GM21619 (cell line): ENCODE results near the gene TMEM59L.

Experiments used
- ATAC-seq: cut with Tn5 transposase; IDR thresholded peaks from one replicate; pipeline ENCODE4 v1.9.1; 2021; ENCODE audit not compliant: unreplicated experiment

The TMEM59L gene

GRCh38 chr19:18656337-18657086, 43.8 kb downstream of the TMEM59L start:
- no peak for ATAC-seq

GRCh38 chr19:18657590-18658365, 45.1 kb downstream of the TMEM59L start:
- no peak for ATAC-seq

- no peak for ATAC-seq
Observed at GRCh38 chr19:18658366-18658855, 45.7 kb downstream of the TMEM59L start.

- ATAC-seq = no peak
Observed at GRCh38 chr19:18659281-18660050, 46.8 kb downstream of the TMEM59L start.

- no peak for ATAC-seq
Observed at GRCh38 chr19:18660051-18660910, 47.6 kb downstream of the TMEM59L start.

- ATAC-seq = no peak
Observed at GRCh38 chr19:18660939-18661670, 48.4 kb downstream of the TMEM59L start.

- no peak for ATAC-seq
Observed at GRCh38 chr19:18662972-18663732, 50.5 kb downstream of the TMEM59L start.

GRCh38 chr19:18663940-18664530, 51.4 kb downstream of the TMEM59L start:
- no peak for ATAC-seq

- ATAC-seq = no peak
Observed at GRCh38 chr19:18665771-18666202, 53.1 kb downstream of the TMEM59L start.

- no peak for ATAC-seq
Observed at GRCh38 chr19:18666317-18666716, 53.6 kb downstream of the TMEM59L start.

GRCh38 chr19:18666784-18667183, 54.1 kb downstream of the TMEM59L start:
- ATAC-seq = no peak

- ATAC-seq = no peak
Observed at GRCh38 chr19:18667531-18668251, 55.0 kb downstream of the TMEM59L start.

GRCh38 chr19:18668252-18668631, 55.6 kb downstream of the TMEM59L start:
- ATAC-seq = no peak

- no peak for ATAC-seq
Observed at GRCh38 chr19:18668744-18669523, 56.3 kb downstream of the TMEM59L start.

GRCh38 chr19:18669524-18669817, 56.8 kb downstream of the TMEM59L start:
- ATAC-seq = no peak

- ATAC-seq = no peak
Observed at GRCh38 chr19:18669883-18670282, 57.2 kb downstream of the TMEM59L start.

- no peak for ATAC-seq
Observed at GRCh38 chr19:18670312-18670711, 57.6 kb downstream of the TMEM59L start.
